ENCODE data around the gene RANBP9. TPM values are rescaled to one million over a fixed set of nuclear protein-coding genes. Genes with fewer than 3 reads are reported as not detected.

RANBP9 gene
- total and polyA plus RNA-seq, 4 experiments from 2014 or later: 3.4 to 52.9 (median 29.9) TPM

GRCh38 chr6:13674533-13675190, 37.0 kb downstream of the RANBP9 start:
- Histone ChIP-seq H3K9me3 (ENCODE audit: control insufficient read depth in 1 of 2, low read length in 2 of 2) (peaks cover 0 to 3% of the 10 kb centered on the region in 2 donors), H3K36me3 (ENCODE audit: insufficient read depth, low read length) (no peaks in the 10 kb centered on the region), H3K27me3 (ENCODE audit: insufficient read depth, low read length) (no peaks in the 10 kb centered on the region), H3K4me3 (ENCODE audit: low read length in 2 of 2) (no peak overlapping the region), H3K27ac (ENCODE audit: low read depth, low read length) (no peak overlapping the region), H3K4me1 (ENCODE audit: insufficient read depth, low read length) (peaks cover 62% of the 10 kb centered on the region)
- Mint-ChIP-seq H3K4me3 (peak overlapping the region in 1 of 8 donors; percentile 48), H3K36me3 (peaks cover 11 to 33% of the 10 kb centered on the region in 2 donors), H3K9me3 (peaks cover 0 to 9% (median 7%) of the 10 kb centered on the region in 8 donors), H3K27ac (peak overlapping the region in 2 of 7 donors; percentile 6 to 35), H3K27me3 (no peaks in the 10 kb centered on the region), H3K4me1 (peaks cover 38 to 73% (median 62%) of the 10 kb centered on the region in 4 donors)
- ChIA-PET CTCF (ENCODE audit: partially characterized antibody) (no interaction called here), POLR2A (ENCODE audit: partially characterized antibody) (interaction anchor here (0.7 to 1.6 kb wide), 2 partner anchors 11 to 59 kb away, joined by 3 read pairs; partner anchors contain the start of gene NOL7)
- intact Hi-C loops (cut with micrococcal nuclease): no loop called here
- DNase-seq: no peak

- H3K4me1 Mint-ChIP-seq: peaks cover 40 to 77% (median 66%) of the 10 kb centered on the region in 4 donors
- POLR2A ChIA-PET (ENCODE audit: partially characterized antibody): interaction anchor here (0.7 to 1.4 kb wide), 3 partner anchors 10 to 99 kb away, joined by 3 to 6 read pairs (median 3); partner anchors contain the start of gene SIRT5
Measured at GRCh38 chr6:13673825-13674444, 37.7 kb downstream of the RANBP9 start.

GRCh38 chr6:13673368-13673767, 38.3 kb downstream of the RANBP9 start:
- ChIA-PET CTCF (ENCODE audit: partially characterized antibody) (interaction anchor here (0.6 kb wide), 1 partner anchor 24 kb away, joined by 3 read pairs; no protein-coding TSS in a partner anchor), POLR2A (ENCODE audit: partially characterized antibody) (interaction anchor here (1.3 to 1.4 kb wide), 2 partner anchors 13 to 99 kb away, joined by 3 to 6 read pairs; partner anchors contain the start of gene SIRT5)
- peaks cover 65% of the 10 kb centered on the region for H3K4me1 ChIP-seq (ENCODE audit: insufficient read depth, low read length)
- Mint-ChIP-seq H3K4me3 (peak overlapping the region in 2 of 8 donors; percentile 38 to 61), H3K4me1 (peaks cover 41 to 77% (median 67%) of the 10 kb centered on the region in 4 donors), H3K9me3 (peaks cover 0 to 11% (median 7%) of the 10 kb centered on the region in 8 donors), H3K36me3 (peaks cover 11 to 24% of the 10 kb centered on the region in 2 donors), H3K27ac (peak overlapping the region in 3 of 7 donors; percentile 13 to 39 (median 36)), H3K27me3 (no peaks in the 10 kb centered on the region)
- H3K4me3 ChIP-seq (ENCODE audit: low read length in 2 of 2): no peak overlapping the region
- H3K27me3 ChIP-seq (ENCODE audit: insufficient read depth, low read length): no peaks in the 10 kb centered on the region
- H3K27ac ChIP-seq (ENCODE audit: low read depth, low read length): no peak overlapping the region
- peaks cover 0 to 3% of the 10 kb centered on the region in 2 donors for H3K9me3 ChIP-seq (ENCODE audit: control insufficient read depth in 1 of 2, low read length in 2 of 2)
- intact Hi-C loops (cut with micrococcal nuclease): no loop called here
- DNase-seq: no peak
- no peaks in the 10 kb centered on the region for H3K36me3 ChIP-seq (ENCODE audit: insufficient read depth, low read length)

More at GRCh38 chr6:13673825-13674444, 37.7 kb downstream of the RANBP9 start:
- DNase-seq: no peak
- peaks cover 0 to 11% (median 7%) of the 10 kb centered on the region in 8 donors for H3K9me3 Mint-ChIP-seq
- Histone ChIP-seq H3K4me1 (ENCODE audit: insufficient read depth, low read length) (peaks cover 65% of the 10 kb centered on the region), H3K27me3 (ENCODE audit: insufficient read depth, low read length) (no peaks in the 10 kb centered on the region), H3K9me3 (ENCODE audit: control insufficient read depth in 1 of 2, low read length in 2 of 2) (peaks cover 0 to 3% of the 10 kb centered on the region in 2 donors), H3K27ac (ENCODE audit: low read depth, low read length) (no peak overlapping the region), H3K36me3 (ENCODE audit: insufficient read depth, low read length) (no peaks in the 10 kb centered on the region), H3K4me3 (ENCODE audit: low read length in 2 of 2) (no peak overlapping the region)
- intact Hi-C loops (cut with micrococcal nuclease): no loop called here
- H3K36me3 Mint-ChIP-seq: peaks cover 13 to 29% of the 10 kb centered on the region in 2 donors
- peak overlapping the region in 3 of 8 donors; percentile 2 to 67 (median 12) for H3K4me3 Mint-ChIP-seq
- CTCF ChIA-PET (ENCODE audit: partially characterized antibody): no interaction called here
- H3K27me3 Mint-ChIP-seq: no peaks in the 10 kb centered on the region
- H3K27ac Mint-ChIP-seq: no peak overlapping the region

- H3K36me3 Mint-ChIP-seq: peaks cover 10 to 23% of the 10 kb centered on the region in 2 donors
- Histone ChIP-seq H3K27me3 (ENCODE audit: insufficient read depth, low read length) (no peaks in the 10 kb centered on the region), H3K27ac (ENCODE audit: low read depth, low read length) (no peak overlapping the region), H3K36me3 (ENCODE audit: insufficient read depth, low read length) (no peaks in the 10 kb centered on the region), H3K4me1 (ENCODE audit: insufficient read depth, low read length) (peaks cover 66% of the 10 kb centered on the region), H3K9me3 (ENCODE audit: control insufficient read depth in 1 of 2, low read length in 2 of 2) (peaks cover 0 to 3% of the 10 kb centered on the region in 2 donors), H3K4me3 (ENCODE audit: low read length in 2 of 2) (no peak overlapping the region)
- peaks cover 43 to 80% (median 68%) of the 10 kb centered on the region in 4 donors for H3K4me1 Mint-ChIP-seq
- H3K9me3 Mint-ChIP-seq: peaks cover 0 to 11% (median 7%) of the 10 kb centered on the region in 8 donors
- peak overlapping the region in 3 of 8 donors; percentile 12 to 61 (median 27) for H3K4me3 Mint-ChIP-seq
- peak overlapping the region in 5 of 7 donors; percentile 16 to 53 (median 39) for H3K27ac Mint-ChIP-seq
- H3K27me3 Mint-ChIP-seq: no peaks in the 10 kb centered on the region
- ChIA-PET CTCF (ENCODE audit: partially characterized antibody) (interaction anchor here (0.6 kb wide), 1 partner anchor 23 kb away, joined by 3 read pairs; no protein-coding TSS in a partner anchor), POLR2A (ENCODE audit: partially characterized antibody) (interaction anchor here (1.3 to 1.4 kb wide), 2 partner anchors 13 to 98 kb away, joined by 3 to 6 read pairs; partner anchors contain the start of gene SIRT5)
- intact Hi-C loops (cut with micrococcal nuclease): no loop called here
- no peak for DNase-seq
Measured at GRCh38 chr6:13672904-13673303, 38.7 kb downstream of the RANBP9 start.

- peaks cover 50 to 87% (median 74%) of the 10 kb centered on the region in 4 donors for H3K4me1 Mint-ChIP-seq
- H3K4me3 ChIP-seq (ENCODE audit: low read length in 2 of 2): no peak overlapping the region
- H3K36me3 ChIP-seq (ENCODE audit: insufficient read depth, low read length): no peaks in the 10 kb centered on the region
- H3K4me3 Mint-ChIP-seq: peak overlapping the region in 2 of 8 donors; percentile 8 to 23
- H3K27me3 Mint-ChIP-seq: no peaks in the 10 kb centered on the region
- peak overlapping the region in 2 of 7 donors; percentile 20 to 49 for H3K27ac Mint-ChIP-seq
- no peaks in the 10 kb centered on the region for H3K9me3 ChIP-seq (ENCODE audit: control insufficient read depth in 1 of 2, low read length in 2 of 2)
- H3K27me3 ChIP-seq (ENCODE audit: insufficient read depth, low read length): no peaks in the 10 kb centered on the region
- no peak for DNase-seq
- H3K9me3 Mint-ChIP-seq: peaks cover 0 to 6% (median 4%) of the 10 kb centered on the region in 8 donors
- H3K36me3 Mint-ChIP-seq: peaks cover 10 to 17% of the 10 kb centered on the region in 2 donors
- CTCF ChIA-PET (ENCODE audit: partially characterized antibody): no interaction called here
- intact Hi-C loops (cut with micrococcal nuclease): no loop called here
- no peak overlapping the region for H3K27ac ChIP-seq (ENCODE audit: low read depth, low read length)
- H3K4me1 ChIP-seq (ENCODE audit: insufficient read depth, low read length): peaks cover 74% of the 10 kb centered on the region
- POLR2A ChIA-PET (ENCODE audit: partially characterized antibody): interaction anchor here (1.0 to 1.4 kb wide), 3 partner anchors 9 to 38 kb away, joined by 3 to 5 read pairs (median 3); no protein-coding TSS in a partner anchor
Measured at GRCh38 chr6:13671548-13672127, 40.0 kb downstream of the RANBP9 start.

- Mint-ChIP-seq H3K36me3 (peaks cover 11 to 14% of the 10 kb centered on the region in 2 donors), H3K27me3 (no peaks in the 10 kb centered on the region), H3K9me3 (peaks cover 0 to 4% (median 0%) of the 10 kb centered on the region in 8 donors), H3K27ac (peak overlapping the region in 2 of 7 donors; percentile 24 to 53), H3K4me3 (peak overlapping the region in 3 of 8 donors; percentile 21 to 50 (median 31)), H3K4me1 (peaks cover 56 to 90% (median 78%) of the 10 kb centered on the region in 4 donors)
- intact Hi-C loops (cut with micrococcal nuclease): no loop called here
- CTCF ChIA-PET (ENCODE audit: partially characterized antibody): no interaction called here
- Histone ChIP-seq H3K36me3 (ENCODE audit: insufficient read depth, low read length) (no peaks in the 10 kb centered on the region), H3K27me3 (ENCODE audit: insufficient read depth, low read length) (no peaks in the 10 kb centered on the region), H3K9me3 (ENCODE audit: control insufficient read depth in 1 of 2, low read length in 2 of 2) (no peaks in the 10 kb centered on the region), H3K27ac (ENCODE audit: low read depth, low read length) (no peak overlapping the region), H3K4me1 (ENCODE audit: insufficient read depth, low read length) (peaks cover 88% of the 10 kb centered on the region), H3K4me3 (ENCODE audit: low read length in 2 of 2) (no peak overlapping the region)
- no peak for DNase-seq
- POLR2A ChIA-PET (ENCODE audit: partially characterized antibody): interaction anchor here (2.0 kb wide), 1 partner anchor 54 kb away, joined by 7 read pairs; the partner anchor contains the start of gene NOL7
Measured at GRCh38 chr6:13669476-13669875, 42.2 kb downstream of the RANBP9 start.
